GM12874 (cell line): ENCODE measurements around the gene KCNK6.

Experiments
- CTCF ChIP-seq: IDR thresholded peaks from 2 replicates; pipeline ENCODE4 v1.5.1; 2011; ENCODE audit warnings: low read depth, mild to moderate bottlenecking, control low read depth, low read length, moderate library complexity; ENCODE audit not compliant: insufficient read depth

KCNK6 gene

GRCh38 chr19:38333245-38333644 lies 13.6 kb downstream of the KCNK6 start:
- no peak for TF ChIP-seq CTCF

GRCh38 chr19:38335949-38336637 lies 16.4 kb downstream of the KCNK6 start:
- TF ChIP-seq CTCF = no peak

GRCh38 chr19:38336638-38337359 lies 17.2 kb downstream of the KCNK6 start:
- no peak for TF ChIP-seq CTCF

- TF ChIP-seq CTCF = no peak
Measured at GRCh38 chr19:38337360-38337653, 17.7 kb downstream of the KCNK6 start.

- TF ChIP-seq CTCF = no peak
Measured at GRCh38 chr19:38340927-38341326, 21.3 kb downstream of the KCNK6 start.

- TF ChIP-seq CTCF = no peak
Measured at GRCh38 chr19:38346837-38347236, 27.2 kb downstream of the KCNK6 start.

- no peak for TF ChIP-seq CTCF
Measured at GRCh38 chr19:38350883-38351282, 31.2 kb downstream of the KCNK6 start.
